ENCODE measurements around the gene PDE4B.

PDE4B gene

DNA sequence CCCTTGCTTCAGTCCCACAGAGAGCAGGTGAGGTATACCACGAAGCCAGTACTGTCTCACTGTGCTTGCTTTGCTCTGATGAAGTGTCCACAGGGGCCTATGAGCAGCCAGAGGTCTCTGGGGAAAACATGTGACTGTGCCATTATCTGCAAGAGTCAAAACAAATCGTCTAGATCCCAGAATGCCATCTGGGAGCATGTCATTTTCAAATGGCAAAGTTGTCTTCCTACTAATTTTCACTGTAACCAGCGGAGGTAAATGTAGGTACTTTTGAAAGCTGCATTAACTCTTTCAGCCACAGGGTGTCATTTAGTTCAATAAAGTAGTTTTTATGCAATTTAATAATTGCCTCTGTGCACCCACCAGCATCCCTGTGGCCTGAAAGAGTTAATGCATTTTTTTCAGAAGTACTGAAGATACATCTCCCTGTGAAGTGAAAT is 567.6 kb downstream of the PDE4B start:
- Histone ChIP-seq H3K4me1 (peaks cover 6% of the 10 kb centered on the region; the same call in 1 of the 2 replicates), H3K9me3 (no peaks in the 10 kb centered on the region), H3K36me3 (no peaks in the 10 kb centered on the region; the same call in 1 of the 2 replicates), H3K4me3 (ENCODE audit: low read depth, low read length) (no peak overlapping the region), H3K27me3 (no peaks in the 10 kb centered on the region)
- DNase-seq: peak; percentile 64
- TF ChIP-seq, protein P1, sequence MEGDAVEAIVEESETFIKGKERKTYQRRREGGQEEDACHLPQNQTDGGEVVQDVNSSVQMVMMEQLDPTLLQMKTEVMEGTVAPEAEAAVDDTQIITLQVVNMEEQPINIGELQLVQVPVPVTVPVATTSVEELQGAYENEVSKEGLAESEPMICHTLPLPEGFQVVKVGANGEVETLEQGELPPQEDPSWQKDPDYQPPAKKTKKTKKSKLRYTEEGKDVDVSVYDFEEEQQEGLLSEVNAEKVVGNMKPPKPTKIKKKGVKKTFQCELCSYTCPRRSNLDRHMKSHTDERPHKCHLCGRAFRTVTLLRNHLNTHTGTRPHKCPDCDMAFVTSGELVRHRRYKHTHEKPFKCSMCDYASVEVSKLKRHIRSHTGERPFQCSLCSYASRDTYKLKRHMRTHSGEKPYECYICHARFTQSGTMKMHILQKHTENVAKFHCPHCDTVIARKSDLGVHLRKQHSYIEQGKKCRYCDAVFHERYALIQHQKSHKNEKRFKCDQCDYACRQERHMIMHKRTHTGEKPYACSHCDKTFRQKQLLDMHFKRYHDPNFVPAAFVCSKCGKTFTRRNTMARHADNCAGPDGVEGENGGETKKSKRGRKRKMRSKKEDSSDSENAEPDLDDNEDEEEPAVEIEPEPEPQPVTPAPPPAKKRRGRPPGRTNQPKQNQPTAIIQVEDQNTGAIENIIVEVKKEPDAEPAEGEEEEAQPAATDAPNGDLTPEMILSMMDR (IDR thresholded peaks at IDR 0.05; ENCODE audit: low read depth, low read length): peak; percentile 18; the same call in 1 of the 2 replicates

- Histone ChIP-seq H3K4me1 (no peaks in the 10 kb centered on the region), H3K36me3 (peaks cover 4% of the 10 kb centered on the region), H3K27me3 (no peaks in the 10 kb centered on the region), H3K9me3 (no peaks in the 10 kb centered on the region), H3K4me3 (ENCODE audit: low read depth, low read length) (no peak overlapping the region)
- no peak for DNase-seq
- TF ChIP-seq, protein P1 (IDR thresholded peaks at IDR 0.05; ENCODE audit: low read depth, low read length): no peak
Measured at GRCh38 chr1:66364578-66365391, 572.1 kb downstream of the PDE4B start.

DNA sequence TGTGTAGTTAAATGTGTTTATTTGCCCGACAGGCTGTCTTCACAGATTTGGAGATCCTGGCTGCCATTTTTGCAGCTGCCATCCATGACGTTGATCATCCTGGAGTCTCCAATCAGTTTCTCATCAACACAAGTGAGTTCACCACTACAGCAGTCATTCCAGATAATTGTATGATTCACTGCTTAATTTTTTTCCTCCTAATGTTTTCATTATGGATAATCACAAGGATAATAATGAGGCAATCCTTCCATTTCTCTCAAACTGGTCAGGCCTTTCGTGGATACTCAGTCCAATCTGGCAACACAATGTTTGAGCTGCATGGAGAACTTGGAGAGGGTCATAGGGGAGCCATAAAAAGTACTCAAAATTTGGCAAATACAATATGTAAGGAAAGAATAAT is 572.9 kb downstream of the PDE4B start:
- DNase-seq: no peak
- Histone ChIP-seq H3K4me3 (ENCODE audit: low read depth, low read length) (no peak overlapping the region), H3K27me3 (no peaks in the 10 kb centered on the region), H3K4me1 (no peaks in the 10 kb centered on the region), H3K36me3 (peaks cover 4% of the 10 kb centered on the region), H3K9me3 (no peaks in the 10 kb centered on the region)
- TF ChIP-seq, protein P1 (IDR thresholded peaks at IDR 0.05; ENCODE audit: low read depth, low read length): no peak

DNA sequence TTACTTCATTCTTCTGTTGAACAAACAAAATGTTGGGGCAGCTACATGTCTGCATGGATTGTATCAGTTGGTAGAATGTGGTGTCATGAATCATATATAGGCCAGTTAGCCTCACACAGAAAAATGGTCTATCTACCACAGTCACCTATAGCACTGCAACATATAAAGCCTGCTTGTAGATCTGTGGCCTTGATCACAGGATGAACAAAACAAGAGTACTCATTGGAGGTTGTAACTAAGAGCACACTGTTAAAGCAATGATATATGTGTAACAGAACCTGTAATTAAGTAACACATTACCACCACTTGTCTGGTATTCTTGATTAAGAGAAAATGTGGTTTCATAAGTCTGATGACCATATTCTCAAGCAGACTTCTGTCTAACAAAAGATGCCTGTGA is 573.9 kb downstream of the PDE4B start:
- DNase-seq: no peak
- Histone ChIP-seq H3K27me3 (no peaks in the 10 kb centered on the region), H3K36me3 (peaks cover 4% of the 10 kb centered on the region), H3K9me3 (no peaks in the 10 kb centered on the region), H3K4me3 (ENCODE audit: low read depth, low read length) (no peak overlapping the region), H3K4me1 (no peaks in the 10 kb centered on the region)
- TF ChIP-seq, protein P1 (IDR thresholded peaks at IDR 0.05; ENCODE audit: low read depth, low read length): no peak

DNA sequence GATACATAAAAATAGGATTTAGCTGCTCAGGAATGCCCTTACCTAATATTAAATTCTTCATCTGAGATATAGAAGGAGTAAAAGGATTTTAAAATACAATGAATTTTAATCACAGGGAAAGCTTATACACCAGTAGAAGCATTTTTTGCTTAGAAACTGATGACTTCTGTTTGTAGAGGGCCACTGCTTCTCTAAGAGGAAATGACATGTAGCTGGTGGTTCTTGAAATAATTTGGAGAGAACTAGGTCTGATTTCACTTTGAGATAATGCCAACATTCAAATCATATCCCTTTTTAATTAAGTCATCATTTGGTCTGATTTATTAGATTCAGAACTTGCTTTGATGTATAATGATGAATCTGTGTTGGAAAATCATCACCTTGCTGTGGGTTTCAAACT is 574.7 kb downstream of the PDE4B start:
- H3K27me3 ChIP-seq: no peaks in the 10 kb centered on the region
- H3K4me3 ChIP-seq (ENCODE audit: low read depth, low read length): no peak overlapping the region
- H3K9me3 ChIP-seq: no peaks in the 10 kb centered on the region
- H3K36me3 ChIP-seq: peaks cover 5% of the 10 kb centered on the region
- DNase-seq: no peak
- no peaks in the 10 kb centered on the region for H3K4me1 ChIP-seq
- TF ChIP-seq, protein P1 (IDR thresholded peaks at IDR 0.05; ENCODE audit: low read depth, low read length): no peak

DNA sequence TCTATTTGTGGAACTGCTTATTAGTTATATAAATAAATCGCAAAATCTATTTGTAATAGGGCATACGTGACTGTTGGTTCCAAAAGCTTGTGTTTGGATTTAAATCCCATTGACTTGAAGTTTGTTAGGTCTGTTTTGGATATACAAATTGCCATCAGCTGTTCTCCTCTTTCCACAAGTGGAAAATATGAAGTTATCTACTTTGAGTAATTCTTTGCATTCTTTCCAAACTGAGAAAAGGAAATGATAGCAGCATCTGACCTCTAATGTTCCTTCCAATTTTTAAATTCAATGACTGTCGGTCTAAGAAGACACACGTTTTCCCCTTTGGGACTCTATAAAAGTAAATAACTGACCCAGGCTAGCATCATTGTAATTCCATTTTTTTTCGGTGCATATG is 575.6 kb downstream of the PDE4B start:
- no peak for DNase-seq
- TF ChIP-seq, protein P1 (IDR thresholded peaks at IDR 0.05; ENCODE audit: low read depth, low read length): no peak
- Histone ChIP-seq H3K36me3 (peaks cover 9% of the 10 kb centered on the region), H3K27me3 (no peaks in the 10 kb centered on the region), H3K4me3 (ENCODE audit: low read depth, low read length) (no peak overlapping the region), H3K9me3 (no peaks in the 10 kb centered on the region), H3K4me1 (no peaks in the 10 kb centered on the region)

Measured in BE2C (cell line).